GM18507 (cell line): ENCODE measurements around the gene DRC3.
"Not testable (repeated sequence)": the region's sequence is repeated elsewhere in the genome, so short reads cannot be mapped to it uniquely, and the experiment has no call there.

ENCODE experiments used
- DNase-seq: peaks from one replicate; pipeline ENCODE4 v3.0.0; 2011; ENCODE audit warnings: low read depth; ENCODE audit not compliant: insufficient read length; ENCODE audit errors: extremely low spot score
- FAIRE-seq: peaks from 2 replicates; lab custom pipeline; 2011; peaks lifted over from hg19 to GRCh38; lab: Jason Lieb, UNC

DRC3 gene

DNA sequence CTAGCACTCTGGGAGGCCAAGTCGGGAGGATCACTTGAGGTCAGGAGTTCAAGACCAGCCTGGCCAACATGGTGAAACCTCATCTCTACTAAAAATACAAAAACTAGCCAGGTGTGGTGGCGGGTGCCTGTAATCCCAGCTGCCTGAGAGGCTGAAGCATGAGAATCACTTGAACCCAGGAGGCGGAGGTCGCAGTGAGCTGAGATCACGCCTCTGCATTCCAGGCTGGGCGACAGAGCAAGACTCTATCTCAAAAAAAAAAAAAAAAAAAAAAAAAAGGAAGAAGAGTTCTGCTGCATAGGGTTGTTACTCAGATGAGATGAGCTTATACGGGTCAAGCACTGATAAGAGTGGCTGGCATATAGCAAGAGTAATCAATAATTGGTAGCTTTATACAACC lies 32.7 kb upstream of the DRC3 start:
- not testable (repeated sequence) for DNase-seq, FAIRE-seq

DNA sequence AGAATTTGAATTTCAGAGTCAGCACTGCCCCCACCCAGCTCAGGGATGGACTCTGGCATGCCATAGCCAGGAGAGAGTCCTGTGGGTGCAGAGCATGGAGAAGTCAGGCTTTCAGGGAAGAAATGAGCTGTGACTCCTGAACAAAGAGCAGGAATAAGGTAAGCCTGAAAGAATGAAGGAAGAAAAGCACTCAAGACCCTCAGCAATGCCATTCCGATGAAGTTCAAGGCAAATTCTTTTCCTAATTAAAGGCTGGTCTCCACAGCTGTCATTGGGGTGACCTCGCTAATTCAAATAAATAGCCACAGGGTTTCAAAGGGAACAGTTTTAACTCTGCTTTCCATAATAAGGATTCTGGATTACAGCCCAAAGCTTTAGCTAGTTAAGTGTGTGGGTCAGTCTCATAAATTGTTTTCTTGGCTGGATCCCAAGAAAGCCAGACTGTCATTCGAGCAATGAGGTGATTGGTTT lies 32.2 kb upstream of the DRC3 start:
- no peak for FAIRE-seq
- DNase-seq, result no peak

- no peak for DNase-seq
- no peak for FAIRE-seq
Observed at GRCh38 chr17:17941015-17941414, 31.6 kb upstream of the DRC3 start.

- DNase-seq, result no peak
- no peak for FAIRE-seq
Observed at GRCh38 chr17:17942846-17943245, 29.8 kb upstream of the DRC3 start.

- FAIRE-seq (no peak), DNase-seq (no peak)
Observed at GRCh38 chr17:17943281-17943984, 29.2 kb upstream of the DRC3 start.

GRCh38 chr17:17944242-17944641 lies 28.4 kb upstream of the DRC3 start:
- DNase-seq (no peak), FAIRE-seq (no peak)

GRCh38 chr17:17944743-17945142 lies 27.9 kb upstream of the DRC3 start:
- no peak for DNase-seq
- FAIRE-seq, result no peak

DNA sequence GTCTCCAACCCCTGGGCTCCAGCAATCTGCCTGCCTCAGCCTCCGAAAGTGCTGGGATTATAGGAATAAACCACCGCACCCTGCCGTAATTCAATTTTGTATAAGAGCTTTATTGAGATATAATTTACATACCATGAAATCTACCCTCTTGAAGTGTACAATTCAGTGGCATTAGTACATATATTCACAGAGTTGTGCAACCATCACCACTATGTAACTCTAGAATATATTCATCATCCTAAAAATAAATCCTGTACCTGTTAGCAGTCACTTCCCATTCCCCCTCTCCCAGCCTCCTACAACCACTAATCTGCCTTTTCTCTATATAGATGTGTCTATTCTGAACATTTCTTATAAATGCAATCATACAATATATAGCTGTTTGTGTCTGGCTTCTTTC lies 26.6 kb upstream of the DRC3 start:
- DNase-seq (no peak), FAIRE-seq (no peak)

DNA sequence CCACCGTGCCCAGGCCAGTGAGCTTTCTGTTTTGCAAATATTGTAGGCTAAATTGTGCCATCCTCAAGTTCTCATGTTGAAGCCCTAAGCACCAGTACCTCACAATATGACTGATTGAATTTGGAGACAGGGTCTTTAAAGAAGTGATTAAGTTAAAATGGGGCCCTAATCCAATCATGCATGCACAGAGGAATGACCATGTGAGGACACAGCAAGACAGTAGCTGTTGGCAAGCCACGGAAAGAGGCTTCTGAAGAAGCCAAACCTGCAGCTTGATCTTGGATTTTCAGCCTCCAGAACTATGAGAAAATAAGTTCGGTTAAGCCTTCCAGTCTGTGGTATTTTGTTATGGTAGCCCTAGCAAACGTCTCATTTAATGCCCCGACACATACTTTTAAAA lies 25.4 kb upstream of the DRC3 start:
- no peak for FAIRE-seq
- no peak for DNase-seq

- DNase-seq, result no peak
- no peak for FAIRE-seq
Observed at GRCh38 chr17:17947966-17948365, 24.7 kb upstream of the DRC3 start.

DNA sequence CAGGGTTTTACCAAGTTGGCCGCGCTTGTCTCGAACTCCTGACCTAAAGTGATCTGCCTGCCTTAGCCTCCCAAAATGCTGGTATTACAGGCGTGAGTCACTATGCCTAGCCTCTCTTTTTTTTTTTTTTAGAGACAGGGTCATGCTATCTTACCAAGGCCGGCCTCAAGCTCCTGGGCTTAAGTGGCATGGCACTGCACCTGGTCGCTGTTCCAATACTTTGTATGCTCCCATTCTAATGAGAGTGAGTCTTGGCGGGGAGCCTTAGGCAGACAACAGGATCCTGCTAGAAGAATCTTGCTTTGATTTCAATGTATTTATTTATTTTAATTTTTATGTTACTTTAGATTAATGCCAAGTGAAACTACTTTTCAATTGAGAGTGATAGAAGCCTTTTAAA lies 22.3 kb upstream of the DRC3 start:
- no peak for FAIRE-seq
- DNase-seq, result no peak

GRCh38 chr17:17950806-17951205 lies 21.9 kb upstream of the DRC3 start:
- FAIRE-seq (no peak), DNase-seq (no peak)

DNA sequence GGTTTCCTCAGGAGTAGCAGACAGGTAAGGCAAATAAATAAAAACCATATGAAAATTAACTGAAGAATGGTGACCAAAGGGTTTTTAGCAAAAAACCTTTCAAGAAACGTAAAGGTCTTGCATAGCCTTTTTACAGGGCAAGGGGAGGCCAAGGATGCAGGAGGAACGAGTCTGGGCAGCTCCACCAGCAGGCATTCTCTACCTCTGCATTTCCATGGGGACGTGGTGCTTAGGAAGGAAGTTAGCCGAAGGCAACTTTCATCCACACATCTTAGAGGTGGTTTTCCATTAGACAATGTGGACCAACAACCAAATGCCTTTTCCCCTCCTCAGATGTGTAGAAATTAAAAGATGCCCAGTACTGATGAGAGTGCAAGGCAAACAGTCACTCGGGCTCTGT lies 21.1 kb upstream of the DRC3 start:
- DNase-seq (no peak), FAIRE-seq (no peak)

GRCh38 chr17:17952691-17953090 lies 20.0 kb upstream of the DRC3 start:
- FAIRE-seq (no peak), DNase-seq (no peak)

GRCh38 chr17:17954079-17954478 lies 18.6 kb upstream of the DRC3 start:
- FAIRE-seq (no peak), DNase-seq (no peak)

- not testable (repeated sequence) for FAIRE-seq, DNase-seq
Observed at GRCh38 chr17:17955790-17956341, 16.8 kb upstream of the DRC3 start.

- FAIRE-seq (no peak), DNase-seq (no peak)
Observed at GRCh38 chr17:17957584-17957916, 15.1 kb upstream of the DRC3 start.

- DNase-seq (no peak), FAIRE-seq (peak; percentile 24)
Observed at GRCh38 chr17:17958982-17959381, 13.7 kb upstream of the DRC3 start.

GRCh38 chr17:17959520-17960361 lies 12.9 kb upstream of the DRC3 start:
- peak; percentile 90 for FAIRE-seq
- no peak for DNase-seq

DNA sequence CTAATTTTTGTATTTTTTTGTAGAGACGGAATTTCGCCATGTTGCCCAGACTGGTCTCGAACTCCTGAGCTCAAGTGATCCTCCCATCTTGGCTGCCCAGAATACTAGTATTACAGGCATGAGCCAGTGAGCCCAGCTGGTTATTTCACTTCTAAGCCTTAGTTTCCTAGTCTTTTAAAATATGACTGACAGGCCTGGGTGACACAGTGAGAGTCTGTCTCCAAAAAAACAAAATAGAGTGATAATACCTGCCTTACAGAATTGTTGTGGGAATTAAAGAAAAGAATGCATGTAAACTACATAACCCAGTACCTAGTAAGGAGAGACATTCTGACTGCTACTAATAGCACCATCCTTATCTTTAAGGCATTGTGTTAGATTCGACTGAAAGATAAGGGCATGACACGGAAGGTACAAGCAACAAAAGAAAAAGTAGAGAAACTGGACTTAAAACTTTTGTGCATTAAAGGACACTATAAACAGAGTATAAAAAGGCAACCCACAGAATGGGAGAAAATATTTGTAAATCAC lies 12.1 kb upstream of the DRC3 start:
- FAIRE-seq, result no peak

More for the DNA sequence above, 12.1 kb upstream of the DRC3 start:
- DNase-seq, result no peak
